HG02759 (cell line): ENCODE measurements around the gene SOX18.

ENCODE experiments used
- ATAC-seq: cut with Tn5 transposase; IDR thresholded peaks from one replicate; pipeline ENCODE4 v1.9.1; 2021; ENCODE audit warnings: mild to moderate bottlenecking, moderate library complexity; ENCODE audit not compliant: unreplicated experiment

The SOX18 gene

GRCh38 chr20:64039293-64040160, 9.9 kb downstream of the SOX18 start:
- no peak for ATAC-seq

DNA sequence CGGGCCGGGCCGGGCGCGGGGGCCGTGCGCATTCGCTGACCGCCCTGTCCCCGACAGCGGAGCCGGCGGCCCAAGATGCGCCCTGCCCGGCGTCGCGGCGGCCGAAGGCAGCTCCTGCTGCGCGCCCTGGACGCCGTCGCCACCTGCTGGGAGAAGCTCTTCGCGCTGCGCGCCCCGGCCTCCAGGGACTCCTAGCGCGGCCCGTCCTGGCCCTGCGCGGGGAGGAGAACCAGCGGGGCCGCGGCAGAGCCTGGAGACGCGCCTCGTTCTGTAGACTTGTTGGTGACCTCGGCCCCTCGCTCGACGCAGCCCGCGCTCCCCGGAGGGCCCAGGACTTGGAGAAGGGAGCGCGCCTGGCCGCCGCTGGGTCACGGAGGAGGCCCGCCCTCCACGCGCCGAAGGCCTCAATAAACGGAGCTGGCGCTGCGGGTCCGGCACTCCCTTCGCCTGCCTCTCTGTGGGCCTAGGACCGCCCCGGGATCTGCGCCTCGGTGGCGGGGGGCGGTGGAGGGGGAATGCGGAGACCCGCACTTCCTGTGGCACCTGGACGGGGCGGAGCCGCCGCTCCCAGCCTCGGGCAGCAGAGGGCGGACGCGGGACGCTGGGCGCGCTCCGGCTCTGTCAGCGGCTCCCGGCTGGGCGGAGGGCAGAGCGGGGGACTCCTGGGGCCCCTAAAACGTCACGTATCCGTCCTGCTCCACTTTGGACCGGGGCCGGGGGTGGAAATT, 10.7 kb downstream of the SOX18 start:
- ATAC-seq = peak; percentile 52

DNA sequence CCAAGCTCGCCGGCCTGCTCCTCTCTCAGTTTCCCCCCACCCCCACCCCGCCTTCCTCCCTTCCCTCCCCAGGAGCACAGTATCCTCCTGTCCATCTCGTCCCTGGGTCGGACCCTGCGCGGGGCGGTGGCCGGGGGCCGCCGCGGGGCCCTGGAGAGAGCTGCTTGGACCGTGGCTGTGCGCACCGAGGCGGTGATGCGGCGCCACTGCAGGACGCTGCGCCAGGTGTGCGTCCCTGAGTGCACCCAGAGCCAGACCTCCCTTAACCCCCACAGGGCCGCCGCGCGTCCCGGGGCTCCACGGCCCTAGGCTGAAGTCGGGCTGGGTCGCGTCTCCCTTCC, 11.2 kb downstream of the SOX18 start:
- peak; percentile 38 for ATAC-seq

GRCh38 chr20:64037498-64038213, 11.8 kb downstream of the SOX18 start:
- no peak for ATAC-seq

- no peak for ATAC-seq
Measured at GRCh38 chr20:64037199-64037497, 12.3 kb downstream of the SOX18 start.

GRCh38 chr20:64036346-64037198, 12.9 kb downstream of the SOX18 start:
- ATAC-seq = no peak

- ATAC-seq = no peak
Measured at GRCh38 chr20:64035933-64036345, 13.5 kb downstream of the SOX18 start, which contains the start of gene C20orf204. Gene C20orf204 (plus strand): TSS chr20:64036182. CDS start chr20:64036324, 142 bp downstream.

- ATAC-seq = no peak
Measured at GRCh38 chr20:64035066-64035932, 14.1 kb downstream of the SOX18 start.

DNA sequence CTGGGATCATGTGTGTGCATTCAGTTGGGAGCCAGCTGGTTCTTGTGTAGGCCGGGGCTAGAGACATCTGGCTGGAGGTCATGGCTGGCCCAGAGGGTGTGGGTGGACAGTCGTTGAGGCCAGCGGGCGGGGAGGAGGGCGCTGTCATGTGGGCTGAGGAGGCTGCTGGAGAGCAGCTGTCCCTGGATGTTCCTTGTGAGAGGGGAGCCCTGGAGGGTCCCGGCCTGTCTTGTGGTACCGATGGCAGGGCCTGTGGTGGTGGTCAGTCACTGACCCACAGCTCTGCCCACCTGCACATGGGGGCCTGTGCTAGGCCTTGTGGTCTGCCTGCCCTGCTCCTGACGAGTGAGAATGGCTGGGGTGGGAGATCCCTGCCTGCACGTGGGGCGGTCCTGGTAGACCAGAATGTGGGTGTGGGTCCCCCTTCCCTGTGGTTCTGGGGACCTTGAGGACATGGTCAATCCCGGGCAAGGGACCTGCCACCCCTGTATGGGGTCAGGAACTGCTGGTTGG, 15.4 kb downstream of the SOX18 start:
- no peak for ATAC-seq

GRCh38 chr20:64032706-64033624, 16.5 kb downstream of the SOX18 start:
- no peak for ATAC-seq

GRCh38 chr20:64031822-64032314, 17.6 kb downstream of the SOX18 start:
- no peak for ATAC-seq

DNA sequence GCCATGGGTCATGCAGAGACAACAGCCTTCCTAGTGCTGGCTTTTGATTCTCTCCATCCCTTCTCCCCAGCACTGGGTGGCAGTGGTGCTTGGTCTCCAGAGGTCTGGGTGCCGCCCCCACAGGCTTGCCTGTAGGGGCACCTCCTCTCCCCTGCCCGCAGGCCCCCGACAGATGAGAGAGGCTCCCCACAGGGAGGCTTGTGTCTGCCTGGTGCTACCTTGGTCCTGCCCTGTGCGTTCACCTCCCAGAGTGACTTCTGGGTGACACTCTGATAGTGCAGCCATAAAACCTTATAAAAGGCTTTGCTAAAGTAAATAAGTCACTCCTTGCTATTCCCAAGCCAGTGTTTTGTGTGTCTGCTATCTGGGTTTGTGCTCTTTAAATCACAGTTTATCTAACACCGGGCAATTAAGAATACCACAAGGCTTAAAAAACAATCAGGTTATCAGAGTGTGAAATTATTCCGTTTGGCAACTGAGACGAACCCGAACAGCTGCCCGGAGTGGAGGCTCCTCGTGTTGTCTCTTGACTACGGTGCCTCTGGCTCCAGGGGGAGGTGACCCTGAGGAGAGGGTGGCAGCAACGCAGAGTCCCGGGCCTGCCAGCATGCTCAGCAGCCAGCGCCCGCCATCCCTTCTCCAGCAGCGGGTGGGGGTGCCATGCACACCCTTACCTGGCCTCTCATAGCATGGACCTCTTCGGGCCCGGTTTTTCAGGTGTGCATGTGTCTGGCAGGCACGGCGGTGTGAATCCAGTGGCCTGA, 18.9 kb downstream of the SOX18 start:
- no peak for ATAC-seq

GRCh38 chr20:64029293-64030117, 19.9 kb downstream of the SOX18 start:
- no peak for ATAC-seq

DNA sequence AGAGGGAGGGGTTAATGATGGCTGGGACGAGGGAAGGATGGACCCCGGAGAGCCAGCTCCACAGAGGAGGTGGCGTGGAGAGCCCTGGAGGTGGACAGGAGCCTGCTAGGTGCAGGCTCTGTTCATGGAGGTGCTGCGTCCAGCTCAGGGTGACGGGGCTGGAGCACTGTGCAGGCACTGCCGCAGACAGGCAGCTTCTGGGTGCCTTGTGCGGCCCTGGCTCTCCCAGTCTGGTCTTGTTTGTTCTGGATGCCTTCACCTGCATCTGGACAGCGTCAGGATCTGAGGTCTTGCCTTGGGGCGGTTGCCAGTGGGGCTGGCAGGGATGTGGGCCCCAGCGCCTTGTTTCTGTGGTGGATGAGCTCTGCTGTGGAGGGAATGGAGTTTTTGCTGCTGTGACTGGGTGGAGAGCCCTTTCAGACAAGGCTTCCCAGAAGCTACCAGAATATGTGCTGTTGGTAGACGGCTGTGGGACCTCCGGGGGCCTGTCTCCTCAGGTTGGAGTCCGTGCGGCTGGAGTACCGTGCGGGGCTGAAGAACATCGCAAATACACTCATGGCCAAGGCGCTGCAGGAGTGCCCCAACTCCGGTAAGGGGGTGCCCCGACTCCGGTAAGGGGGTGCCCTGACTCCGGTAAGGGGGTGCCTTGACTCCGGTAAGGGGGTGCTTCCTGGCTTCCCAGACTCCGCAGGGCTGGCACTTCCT, 21.3 kb downstream of the SOX18 start:
- ATAC-seq = no peak

DNA sequence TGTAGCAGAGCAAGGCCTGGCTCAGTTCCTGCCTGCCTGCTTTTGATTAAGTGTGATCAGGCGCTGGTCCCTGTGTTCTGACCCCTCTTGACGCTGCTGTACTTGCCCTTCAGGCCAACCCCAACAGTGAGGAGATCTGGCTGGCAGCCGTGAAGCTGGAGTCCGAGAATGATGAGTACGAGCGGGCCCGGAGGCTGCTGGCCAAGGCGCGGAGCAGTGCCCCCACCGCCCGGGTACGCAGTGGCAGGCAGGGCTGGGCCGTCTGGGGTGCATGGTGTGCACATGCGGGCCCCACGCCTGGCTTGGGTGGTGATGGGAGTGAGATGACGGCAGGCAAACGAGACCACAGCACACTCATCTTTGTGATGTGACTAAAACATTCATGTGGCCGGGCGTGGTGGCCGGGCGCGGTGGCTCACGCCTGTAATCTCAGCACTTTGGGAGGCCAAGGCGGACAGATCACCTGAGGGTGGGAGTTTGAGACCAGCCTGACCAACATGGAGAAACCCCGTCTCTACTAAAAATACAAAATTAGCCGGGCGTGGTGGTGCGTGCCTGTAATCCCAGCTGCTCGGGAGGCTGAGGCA, 23.5 kb downstream of the SOX18 start:
- no peak for ATAC-seq
